Adrenal gland (tissue), 12 donors: ENCODE results near the gene LRRC56. TPM values are rescaled to one million over a fixed set of nuclear protein-coding genes. Genes with fewer than 3 reads are reported as not detected.
A peak's percentile ranks its signal among the peaks of the same experiment; 100 is the strongest.

Experiments
- DNase-seq, 7 donors: peaks; one replicate each; pipeline ENCODE4 v3.0.0-alpha.2; 2019 to 2020
- H3K27ac ChIP-seq, 5 donors: fragments of 200-600 bp; sonication (generic) in 4 of 5; 1 replicate in 3 of 5; 2 replicates in 2 of 5; pipeline versions ENCODE4 v1.5.1 to v1.8.0; 2016 to 2020; ENCODE audit warnings: mild to moderate bottlenecking in 1 of 5
- H3K27me3 ChIP-seq: fragments of 200-600 bp; 2 replicates; pipeline ENCODE4 v1.8.0; 2021
- H3K36me3 ChIP-seq, 2 donors: fragments of 200-600 bp; replicated peaks in 1 of 2; 1 replicate in 1 of 2; 2 replicates in 1 of 2; pipeline versions ENCODE4 v1.5.1 to v1.8.0; 2018 to 2022
- H3K4me1 ChIP-seq, 2 donors: fragments of 200-600 bp; replicated peaks in 1 of 2; 1 replicate in 1 of 2; 2 replicates in 1 of 2; pipeline versions ENCODE4 v1.5.1 to v1.8.0; 2018 to 2021
- H3K4me3 ChIP-seq, 4 donors: fragments of 200-600 bp; sonication (generic) in 3 of 4; one replicate each; pipeline ENCODE4 v1.5.1; 2016 to 2018
- H3K9me3 ChIP-seq, 3 donors: fragments of 200-600 bp; sonication (generic) in 1 of 3; replicated peaks in 1 of 3; 1 replicate in 2 of 3; 2 replicates in 1 of 3; pipeline versions ENCODE4 v1.5.1 to v1.8.0; 2016 to 2021
- CTCF ChIP-seq, 6 experiments: fragments of 450-650 bp in 4 of 6; fragments of 200-600 bp in 2 of 6; sonication (generic) in 1 of 6; IDR thresholded peaks; 1 replicate in 5 of 6; 2 replicates in 1 of 6; pipeline versions ENCODE4 v1.5.1 to v1.8.0; 2016 to 2021; ENCODE audit warnings: antibody characterized with exemption in 6 of 6, mild to moderate bottlenecking in 2 of 6, moderate library complexity in 1 of 6
- POLR2A ChIP-seq, 2 donors: fragments of 450-650 bp; IDR thresholded peaks; one replicate each; pipeline ENCODE4 v1.6.1; 2017; ENCODE audit warnings: antibody characterized with exemption in 2 of 2, mild to moderate bottlenecking in 2 of 2, moderate library complexity in 1 of 2
- WGBS, 4 donors: extraction: QIAGEN DNeasy Blood & Tissue Kit in 2 of 4; methylation state at CpG; one replicate each; pipeline versions ENCODE4 v1.1.5 to v1.1.7; 2013 to 2017; 5-methylcytosine and 5-hydroxymethylcytosine counted together
- intact Hi-C, 2 donors: fragments of 100-400 bp; cut with DNase I; formaldehyde crosslinking; loops; one replicate each; pipeline versions ENCODE4 v1.14.1 to v1.15.0; 2022 to 2023
- polyA plus RNA-seq, 3 donors: library from polyadenylated mRNA; stranded (reverse); fragments of 200-250 nt in 2 of 3; fragments of 350-450 nt in 1 of 3; fragmentation: Illumina TruSeq in 1 of 3; extraction: RNeasy Lipid Tissue Mini Kit (QIAGEN cat#74804) in 1 of 3; gene quantifications; one replicate each; pipeline ENCODE4 v1.2.3, GENCODE V29; 2013 to 2014
- total RNA-seq, 9 donors: library from RNA; depleted of rRNA in 4 of 9; stranded (reverse); fragments of >200 nt in 4 of 9; fragments of 120-200 nt in 1 of 9; fragmentation: NEBNext Ultra II Directional in 1 of 9; extraction: Animal tissue kit (Norgen Biotek cat#: 25700) in 1 of 9; gene quantifications; one replicate each; pipeline versions ENCODE4 v1.1.0 to v1.2.4, GENCODE V29; 2013 to 2023
- donor health status: healthy with polysubstance abuse.
- donor health status: Bipolar disorder and iron deficiency.
- donor health status: DM: yes; HTN: yes; CAD: no.
- donor health status: DM: no; HTN: no; CAD: no.
- donor health status: DM: no; HTN: no; CAD: no.
- donor health status: DM: yes; HTN: yes; CAD: no.

The LRRC56 gene
- total and polyA plus RNA-seq, 12 donors = 0.32 to 4.3 (median 0.96) TPM; not detected in 2

GRCh38 chr11:531919-532526 lies 5.3 kb upstream of the LRRC56 start:
- H3K4me3 ChIP-seq = no peak overlapping the region
- peaks cover 0 to 27% of the 10 kb centered on the region in 2 donors for H3K36me3 ChIP-seq
- H3K9me3 ChIP-seq = no peaks in the 10 kb centered on the region
- H3K4me1 ChIP-seq = peaks cover 11 to 18% of the 10 kb centered on the region in 2 donors
- intact Hi-C loops = no loop called here
- no peak for DNase-seq
- WGBS, 4 donors = 83 to 93% (median 91%) methylated on average over 11 to 18 of the region's 18 CpGs
- TF ChIP-seq POLR2A (IDR thresholded peaks at IDR 0.05) (no peak), CTCF (IDR thresholded peaks at IDR 0.05) (no peak)
- no peak overlapping the region for H3K27ac ChIP-seq
- no peaks in the 10 kb centered on the region for H3K27me3 ChIP-seq

- Histone ChIP-seq H3K36me3 (peaks cover 0 to 27% of the 10 kb centered on the region in 2 donors), H3K9me3 (no peaks in the 10 kb centered on the region), H3K4me1 (peaks cover 14 to 24% of the 10 kb centered on the region in 2 donors), H3K4me3 (no peak overlapping the region), H3K27me3 (no peaks in the 10 kb centered on the region), H3K27ac (no peak overlapping the region)
- intact Hi-C loops = no loop called here
- no peak for TF ChIP-seq POLR2A (IDR thresholded peaks at IDR 0.05)
- no peak for TF ChIP-seq CTCF (IDR thresholded peaks at IDR 0.05)
- WGBS, 4 donors = 87 to 89% (median 88%) methylated on average over 10 to 23 of the region's 23 CpGs
- DNase-seq = no peak
Observed at GRCh38 chr11:532527-532985, 4.8 kb upstream of the LRRC56 start.

- 93 to 97% (median 94%) methylated on average over 3 to 33 of the region's 33 CpGs for WGBS, 4 donors
- Histone ChIP-seq H3K27me3 (no peaks in the 10 kb centered on the region), H3K4me3 (no peak overlapping the region), H3K27ac (no peak overlapping the region), H3K36me3 (peaks cover 0 to 27% of the 10 kb centered on the region in 2 donors), H3K9me3 (no peaks in the 10 kb centered on the region), H3K4me1 (peaks cover 14 to 26% of the 10 kb centered on the region in 2 donors)
- peak in 2 of 7 donors; percentile 14 to 22 for DNase-seq
- TF ChIP-seq POLR2A (IDR thresholded peaks at IDR 0.05) (no peak), CTCF (IDR thresholded peaks at IDR 0.05) (no peak)
- intact Hi-C loops = no loop called here
Observed at GRCh38 chr11:532986-533585, 4.2 kb upstream of the LRRC56 start.

GRCh38 chr11:533586-534395 lies 3.5 kb upstream of the LRRC56 start:
- Histone ChIP-seq H3K36me3 (peaks cover 0 to 27% of the 10 kb centered on the region in 2 donors), H3K9me3 (no peaks in the 10 kb centered on the region), H3K4me3 (peak overlapping the region in 1 of 4 donors; percentile 80), H3K27me3 (no peaks in the 10 kb centered on the region), H3K4me1 (peaks cover 14 to 26% of the 10 kb centered on the region in 2 donors), H3K27ac (no peak overlapping the region)
- peak in 1 of 7 donors; percentile 18 for DNase-seq
- TF ChIP-seq POLR2A (IDR thresholded peaks at IDR 0.05) = no peak
- no peak for TF ChIP-seq CTCF (IDR thresholded peaks at IDR 0.05)
- intact Hi-C loops = no loop called here
- 91 to 95% (median 94%) methylated on average over 12 to 37 of the region's 37 CpGs for WGBS, 4 donors
